NAMALWA (cell line): ENCODE data around the gene UROS.
A peak's percentile ranks its signal among the peaks of the same experiment; 100 is the strongest.

ENCODE experiments used
- DNase-seq: peaks from one replicate; pipeline ENCODE4 v3.0.0-alpha.2; 2015; ENCODE audit warnings: low spot score

The UROS gene

DNA sequence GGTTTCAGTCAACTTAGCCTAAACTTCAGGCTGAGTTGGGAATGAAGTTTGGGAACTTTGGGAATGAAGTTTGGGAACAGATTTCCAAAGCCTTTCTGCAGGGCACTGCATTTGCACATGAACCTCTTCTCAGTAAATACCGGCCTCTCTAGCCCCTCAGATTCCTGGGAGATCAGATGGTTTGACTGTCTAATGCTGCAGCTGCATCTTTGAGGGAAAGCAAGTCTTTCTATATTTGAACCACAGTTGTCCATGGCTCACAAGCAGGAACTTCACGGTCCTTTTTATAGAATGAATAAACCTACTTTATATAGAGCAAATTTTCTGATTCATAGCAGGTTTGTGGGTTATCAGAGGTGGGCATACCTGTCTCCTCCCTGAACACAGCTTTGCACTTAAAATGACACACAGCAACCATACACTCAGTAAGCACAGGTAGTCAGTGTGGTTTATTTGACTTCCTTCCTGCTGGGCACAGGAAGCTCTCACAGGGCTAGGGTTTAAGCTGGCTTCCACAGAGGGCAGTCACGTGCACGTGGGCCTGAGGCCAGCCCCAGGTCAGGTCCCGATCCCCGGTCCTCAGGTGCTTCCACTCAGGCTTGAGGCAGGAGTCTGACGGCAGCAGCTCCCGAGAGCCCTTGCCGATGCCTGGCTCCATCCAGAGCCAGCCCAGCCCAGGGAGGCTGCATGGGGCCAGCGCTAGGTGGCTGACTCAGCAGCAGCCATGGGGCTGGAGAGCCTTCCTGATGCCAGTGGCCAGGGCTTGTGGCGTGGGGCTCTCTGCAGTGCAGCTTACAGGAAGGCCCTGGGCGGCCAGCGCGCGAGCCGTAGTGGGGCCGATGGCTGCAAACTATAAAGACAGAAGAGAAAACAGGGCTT, 34.7 kb downstream of the UROS start:
- no peak for DNase-seq

DNA sequence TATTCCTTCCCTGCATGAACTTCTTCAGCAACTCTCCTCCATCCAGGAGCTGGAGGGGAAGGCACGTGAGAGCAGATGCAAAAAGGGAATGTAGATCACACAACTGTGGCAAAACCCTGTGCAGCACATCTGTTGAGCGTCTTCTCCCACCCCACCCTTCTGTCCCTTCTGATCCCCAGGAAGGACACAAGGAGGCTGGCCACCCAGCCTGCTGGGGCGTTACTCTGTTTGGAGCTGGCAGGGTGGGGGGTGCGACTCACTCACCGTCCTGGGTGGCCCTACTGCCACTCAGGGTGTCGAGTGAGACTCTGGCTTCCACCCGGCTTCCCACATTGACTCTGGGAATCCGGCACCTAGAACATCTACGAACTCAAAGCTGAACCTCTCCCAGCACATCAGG, 37.3 kb downstream of the UROS start:
- DNase-seq, result no peak

DNA sequence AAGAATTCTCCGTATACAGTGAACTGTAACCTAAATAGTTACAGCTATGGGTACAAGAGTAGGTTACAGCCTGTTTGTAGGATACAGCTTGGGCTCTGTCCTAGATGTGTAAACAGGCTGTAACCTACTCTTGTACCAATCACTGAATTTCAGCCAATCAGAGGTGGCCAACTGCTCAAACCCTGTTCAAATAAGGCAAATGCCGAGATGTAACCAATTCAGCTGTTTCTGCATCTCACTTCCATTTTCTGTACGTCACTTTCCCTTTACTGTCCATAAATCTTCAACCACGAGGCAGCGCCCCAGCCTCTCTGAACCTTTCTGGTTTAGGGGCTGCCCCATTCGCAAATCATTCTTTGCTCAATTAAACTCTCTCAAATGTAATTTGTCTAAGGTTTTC, 39.1 kb downstream of the UROS start:
- DNase-seq, result peak; percentile 21

DNA sequence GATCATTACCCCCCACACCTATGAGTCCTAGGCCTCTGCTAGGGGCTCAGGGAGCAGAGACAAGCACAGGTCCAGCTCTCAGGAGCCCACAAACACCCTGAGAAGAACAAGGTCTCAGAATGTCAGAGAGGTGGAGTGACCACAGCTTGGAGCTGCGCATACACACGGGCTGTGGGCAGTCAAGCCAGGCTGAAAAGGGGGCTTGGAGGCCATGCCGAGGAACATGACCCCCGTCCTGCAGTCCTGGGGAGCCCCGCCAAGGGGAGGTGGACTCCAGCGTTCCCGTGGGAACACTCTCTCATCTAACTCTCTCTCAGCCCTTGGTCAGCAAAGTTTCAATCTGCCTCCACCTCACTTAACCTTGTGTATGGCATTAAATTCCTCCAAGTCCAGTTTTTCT, 39.6 kb downstream of the UROS start:
- DNase-seq, result no peak

DNA sequence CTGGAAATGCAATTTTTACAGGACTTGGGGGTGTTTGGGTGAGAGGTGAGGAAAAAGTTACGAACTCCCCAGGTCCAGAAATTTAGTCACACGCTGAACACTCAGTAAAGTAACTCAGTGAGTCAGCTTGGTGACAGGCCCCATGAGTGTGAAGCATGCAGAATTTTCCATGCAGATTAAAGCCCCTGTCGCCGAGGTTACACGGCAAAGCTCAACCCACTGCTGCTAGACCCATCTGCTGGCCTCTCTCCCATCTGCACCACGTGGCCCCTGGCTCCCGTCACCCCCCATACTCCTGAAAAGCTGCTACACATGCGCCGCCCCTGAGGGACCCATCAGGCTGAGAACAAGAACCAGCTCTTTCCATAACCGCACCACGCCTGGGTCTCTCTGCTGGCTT, 40.4 kb downstream of the UROS start:
- DNase-seq, result no peak

DNA sequence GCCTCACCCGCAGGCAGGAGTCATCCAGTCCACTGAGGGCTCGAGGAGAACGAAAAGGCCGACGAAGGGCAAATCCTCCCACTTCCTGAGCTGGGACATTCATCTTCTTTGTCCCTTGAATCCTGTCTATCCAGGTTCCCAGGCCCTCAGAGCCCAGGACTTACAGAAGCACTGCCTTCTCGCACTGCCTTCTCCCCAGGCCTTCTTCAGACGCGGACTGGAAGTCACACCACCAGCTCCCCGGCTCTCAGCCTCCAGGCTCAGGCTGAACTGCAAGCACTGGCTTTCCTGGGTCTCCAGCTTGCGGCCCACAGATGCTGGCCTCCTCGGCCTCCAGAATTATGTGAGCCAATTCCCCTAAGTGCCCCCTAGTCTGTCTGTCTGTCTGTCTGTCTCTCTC, 41.0 kb downstream of the UROS start:
- DNase-seq, result no peak

DNA sequence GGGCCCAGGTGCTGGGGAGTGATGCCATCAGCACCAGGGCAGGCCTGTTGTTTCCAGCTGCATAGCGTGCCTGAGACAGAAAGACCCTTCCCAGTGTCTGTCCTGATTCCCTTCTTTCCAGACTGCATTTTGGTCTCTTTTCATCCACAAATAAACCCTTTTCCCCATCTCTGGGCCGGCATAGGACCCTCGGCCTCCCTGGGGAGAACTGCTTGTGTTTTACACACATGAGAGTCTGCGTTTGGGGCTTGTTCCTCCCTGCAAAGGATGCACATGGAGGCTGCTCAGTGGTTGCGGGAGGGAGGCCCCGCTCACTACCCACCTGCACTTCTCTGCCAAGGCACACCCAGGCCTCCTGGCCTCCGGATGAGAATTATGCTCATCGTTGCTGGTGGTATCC, 41.7 kb downstream of the UROS start:
- no peak for DNase-seq

DNA sequence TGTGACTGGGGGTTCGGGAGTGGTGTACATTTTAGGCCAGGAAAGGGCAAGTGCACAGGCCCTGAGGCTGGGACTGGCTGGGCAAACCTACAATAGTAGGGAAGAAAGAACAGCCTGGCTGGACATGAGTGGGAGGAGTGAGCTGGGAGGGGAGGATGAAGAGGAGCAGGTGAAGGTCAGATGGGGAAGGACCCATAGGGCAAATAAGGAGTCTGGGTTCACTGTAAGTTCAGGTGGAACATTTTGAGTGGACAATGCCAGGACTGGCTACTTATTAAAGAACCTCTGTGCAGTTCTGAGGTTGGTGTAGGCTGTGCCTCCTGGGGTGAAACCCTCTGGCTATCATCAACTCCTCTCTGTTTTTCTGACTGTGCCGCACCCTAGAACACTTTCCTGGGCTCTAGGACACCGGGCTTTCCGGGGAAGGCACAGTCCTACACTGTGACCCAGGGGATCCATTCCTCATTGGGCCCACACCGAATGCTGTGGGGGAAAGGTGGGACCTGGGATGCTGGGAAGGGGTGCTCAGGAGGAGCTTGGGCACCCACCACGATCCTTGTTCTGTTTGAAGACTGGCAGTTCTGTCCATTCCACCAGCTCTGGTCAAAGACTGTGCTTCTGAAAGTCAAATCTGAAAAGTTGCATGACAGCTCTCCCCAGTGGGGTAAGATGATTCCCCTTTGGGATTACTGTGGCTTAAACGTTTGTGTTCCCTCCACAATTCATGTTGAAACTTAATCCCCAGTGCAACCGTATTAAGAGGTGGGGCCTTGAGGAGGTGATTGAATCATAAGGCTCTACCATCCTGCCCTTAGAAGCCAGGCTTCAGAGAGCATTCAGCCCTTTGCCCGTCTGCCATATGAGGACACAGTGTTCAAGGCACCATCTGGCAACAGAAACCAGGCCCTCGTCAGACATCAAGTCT, 43.4 kb downstream of the UROS start:
- no peak for DNase-seq

DNA sequence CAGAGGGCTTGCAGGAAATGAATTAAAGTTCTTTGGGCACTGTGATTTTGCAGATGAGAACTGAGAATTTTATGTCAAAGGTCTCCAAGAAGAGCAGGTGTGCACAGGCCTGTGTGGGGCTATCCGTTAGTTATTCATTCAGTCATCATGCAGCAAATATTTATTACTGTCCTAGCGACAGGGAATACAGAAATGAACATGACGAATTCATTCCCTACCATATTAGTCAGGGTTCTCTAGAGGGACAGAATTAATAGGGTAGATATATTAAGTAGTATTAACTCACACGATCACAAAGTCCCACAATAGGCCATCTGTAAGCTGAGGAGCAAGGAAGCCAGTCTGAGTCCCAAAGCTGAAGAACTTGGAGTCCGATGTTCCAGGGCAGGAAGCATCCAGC, 44.5 kb downstream of the UROS start:
- DNase-seq, result no peak

DNA sequence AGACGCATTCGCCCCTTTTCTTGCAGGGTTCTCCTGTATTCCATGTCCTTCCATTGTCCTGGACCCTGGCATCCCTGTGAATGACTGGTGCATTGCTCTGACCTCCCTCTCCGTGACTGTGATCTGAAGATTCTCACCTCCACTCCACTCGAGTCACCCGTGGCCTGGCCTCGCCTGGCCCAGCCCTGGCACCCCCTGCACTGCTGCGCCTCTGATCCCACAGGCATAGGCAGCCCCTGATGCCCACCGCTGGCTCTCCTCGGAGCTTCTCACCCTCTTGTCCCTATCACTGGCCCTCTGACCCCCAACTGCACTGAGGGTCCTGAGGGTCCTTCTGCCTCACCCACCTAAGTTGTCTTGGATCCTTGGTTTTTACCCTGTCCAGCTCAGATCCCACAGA, 45.3 kb downstream of the UROS start:
- no peak for DNase-seq

DNA sequence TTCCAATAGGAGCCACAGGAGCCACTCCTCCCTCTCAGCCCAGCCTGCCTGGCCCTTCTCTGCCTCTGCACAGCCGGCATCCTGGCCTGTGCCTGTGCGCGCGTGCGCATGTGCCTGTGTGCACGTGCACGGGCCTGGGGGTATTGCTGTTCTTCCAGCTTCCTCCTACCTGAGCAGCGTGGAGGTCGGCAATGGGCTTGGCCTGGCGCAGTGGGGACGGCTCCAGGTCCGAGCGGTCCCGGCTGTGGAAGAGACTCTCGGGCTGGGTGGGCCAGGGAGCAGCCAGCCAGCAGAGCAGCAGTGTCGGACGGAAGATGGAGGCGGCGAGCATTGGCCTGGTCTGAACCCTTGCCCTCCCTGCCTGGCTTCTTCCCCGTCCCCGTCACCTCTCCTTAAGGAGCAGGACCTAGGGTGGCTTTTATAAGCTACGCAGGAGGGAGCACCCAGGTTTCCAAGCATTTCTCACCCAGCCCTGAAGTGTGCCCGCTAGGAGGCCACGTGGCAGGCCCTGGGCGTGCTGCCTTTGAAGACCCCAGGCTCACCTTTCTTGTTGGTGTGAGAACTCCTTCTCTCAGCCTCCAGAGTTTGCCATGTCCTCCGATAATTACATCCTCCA, 47.5 kb downstream of the UROS start, which contains the start of gene MMP21:
Gene MMP21, minus strand, starts transcription at position 331 of the 616 bp plus-strand sequence. Its CDS starts 0 bp downstream, at position 331.
- no peak for DNase-seq

DNA sequence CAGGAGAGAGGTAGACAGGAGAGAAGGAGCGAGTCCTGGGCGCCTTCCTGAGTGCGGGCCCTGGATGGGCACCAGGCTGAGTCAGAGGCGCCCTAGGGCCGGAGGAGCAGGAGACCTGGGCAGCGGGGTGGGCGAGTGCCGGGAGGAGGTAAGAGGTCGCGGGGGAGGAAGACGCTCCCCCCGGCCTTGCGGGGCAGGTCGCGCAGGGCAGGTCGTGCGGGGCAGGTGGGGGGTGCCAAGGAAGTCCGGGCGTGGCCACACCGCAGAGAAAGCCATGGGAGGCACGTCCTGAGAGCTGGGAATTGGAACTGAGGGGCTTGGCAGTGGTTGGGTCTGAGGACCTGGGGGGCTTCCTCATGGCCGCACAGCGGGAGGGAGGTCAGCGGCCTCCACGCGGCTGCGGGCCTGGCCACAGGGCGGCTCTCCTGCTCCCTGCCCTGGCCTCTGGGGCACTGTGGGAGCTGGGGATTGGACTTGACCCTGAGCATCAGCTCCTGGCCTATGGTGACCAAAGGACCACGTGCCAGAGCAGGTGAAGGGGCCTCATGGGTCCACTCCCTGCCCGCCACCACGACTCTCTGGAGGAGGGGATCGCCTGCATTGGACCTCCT, 48.4 kb downstream of the UROS start:
- DNase-seq, result no peak

DNA sequence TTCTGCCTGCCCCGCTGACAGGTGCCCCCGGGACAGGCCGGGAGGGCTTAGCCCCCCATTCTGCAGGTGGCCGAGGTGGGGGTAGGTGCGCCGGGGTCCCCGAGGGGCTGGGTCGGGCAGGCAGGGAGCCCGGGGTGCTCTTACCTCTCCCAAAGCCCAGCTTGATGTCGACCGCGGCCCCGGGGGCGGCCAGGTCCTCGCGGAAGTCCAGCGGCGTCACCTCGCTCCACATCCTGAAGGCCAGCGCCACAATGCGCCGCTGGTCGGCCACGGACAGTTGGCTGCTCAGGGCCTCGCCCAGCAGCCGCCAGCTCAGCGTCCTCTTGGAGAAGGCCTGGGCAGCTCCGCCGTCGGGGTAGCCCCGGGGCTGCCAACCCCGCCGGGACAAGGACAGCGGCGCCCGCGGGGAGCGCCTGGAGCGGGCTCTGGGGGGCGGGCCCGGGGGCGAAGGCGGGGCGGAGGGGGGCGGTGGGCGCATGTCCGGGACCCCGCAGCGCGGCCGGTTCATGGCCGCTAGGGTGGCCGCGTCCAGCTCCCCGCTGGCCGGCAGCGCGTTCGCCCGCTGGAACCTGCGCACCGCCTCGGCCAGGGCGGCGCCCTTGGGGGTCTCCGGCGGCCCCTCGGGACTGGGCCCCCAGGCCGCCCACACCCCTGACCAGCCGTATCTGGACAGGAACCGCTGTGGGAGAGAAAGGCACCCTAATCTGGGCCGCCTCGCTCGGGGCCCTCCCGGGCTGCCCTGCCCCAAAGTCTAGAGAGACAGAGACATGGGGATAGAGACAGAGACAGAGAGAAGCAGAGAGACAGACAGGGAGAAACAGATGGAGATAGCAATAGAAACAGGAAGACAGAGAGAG, 49.1 kb downstream of the UROS start:
- DNase-seq, result no peak

DNA sequence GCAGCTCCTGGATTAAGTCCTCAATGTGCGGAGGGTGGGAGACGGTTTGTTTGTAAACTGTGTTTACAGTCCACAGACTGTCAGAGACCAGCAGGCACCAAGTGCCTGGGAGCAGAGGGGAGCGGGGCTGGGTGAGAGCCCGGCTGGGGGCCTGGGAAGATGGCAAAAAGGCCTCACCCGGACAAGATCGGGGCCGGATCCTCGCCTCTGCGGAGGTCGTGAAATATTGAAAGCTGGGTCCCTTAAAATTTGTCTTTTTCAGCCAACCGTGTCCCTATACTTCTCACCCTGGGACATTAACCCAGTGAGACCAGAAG, 50.2 kb downstream of the UROS start:
- no peak for DNase-seq

DNA sequence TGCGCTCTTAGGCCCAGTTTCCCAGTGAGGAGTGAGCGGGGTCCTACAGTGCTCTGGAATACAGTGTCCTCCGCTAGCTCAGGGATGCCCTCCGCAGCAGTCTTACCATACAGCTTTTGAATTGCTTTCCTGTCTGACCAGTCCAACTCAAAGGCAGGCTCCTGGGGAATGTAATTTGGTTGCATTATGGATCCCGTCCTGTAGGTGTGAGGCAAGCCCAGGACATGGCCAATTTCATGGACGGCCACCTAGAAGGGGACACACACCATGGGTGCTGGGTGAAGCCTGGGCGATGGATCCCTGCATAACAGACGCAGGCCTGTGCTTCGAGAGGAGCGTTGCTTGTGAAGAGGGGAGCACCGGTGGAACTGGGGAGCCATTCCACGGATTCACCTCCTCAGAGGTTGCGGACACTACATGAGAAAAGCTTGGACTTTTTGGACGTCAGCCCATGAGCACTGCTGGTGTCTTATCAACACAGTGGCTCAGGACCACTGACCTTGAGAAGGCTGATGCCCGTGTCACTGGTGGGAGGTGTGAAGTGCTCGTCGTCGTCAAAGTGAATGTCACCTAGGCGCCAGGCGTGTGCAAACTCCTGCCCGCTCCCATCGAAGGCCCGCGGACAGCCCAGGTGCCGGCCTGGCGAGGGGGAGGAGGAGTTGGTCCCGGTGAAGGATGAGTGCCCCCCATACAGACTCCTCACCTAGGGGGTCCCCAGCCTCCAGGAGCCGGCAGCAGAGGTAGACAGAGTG, 50.8 kb downstream of the UROS start:
- DNase-seq, result no peak

DNA sequence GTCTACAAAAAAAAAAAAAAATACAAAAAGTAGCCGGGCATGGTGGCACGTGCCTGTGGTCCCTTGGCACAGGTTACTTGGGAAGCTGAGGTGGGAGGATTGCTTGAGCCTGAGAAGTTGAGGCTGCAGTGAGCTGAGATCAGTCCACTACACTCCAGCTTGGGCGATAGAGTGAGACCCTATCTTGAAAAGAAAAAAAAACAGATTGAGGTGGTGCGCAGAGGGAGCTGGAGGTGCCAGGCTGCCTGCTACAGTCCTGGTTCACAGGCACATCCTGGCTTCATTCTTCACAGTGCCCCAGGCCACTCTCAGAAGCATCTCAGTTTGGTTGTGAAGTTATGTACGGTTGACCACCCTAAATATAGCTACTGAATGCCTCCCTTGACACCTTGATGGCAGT, 52.2 kb downstream of the UROS start:
- DNase-seq, result no peak

DNA sequence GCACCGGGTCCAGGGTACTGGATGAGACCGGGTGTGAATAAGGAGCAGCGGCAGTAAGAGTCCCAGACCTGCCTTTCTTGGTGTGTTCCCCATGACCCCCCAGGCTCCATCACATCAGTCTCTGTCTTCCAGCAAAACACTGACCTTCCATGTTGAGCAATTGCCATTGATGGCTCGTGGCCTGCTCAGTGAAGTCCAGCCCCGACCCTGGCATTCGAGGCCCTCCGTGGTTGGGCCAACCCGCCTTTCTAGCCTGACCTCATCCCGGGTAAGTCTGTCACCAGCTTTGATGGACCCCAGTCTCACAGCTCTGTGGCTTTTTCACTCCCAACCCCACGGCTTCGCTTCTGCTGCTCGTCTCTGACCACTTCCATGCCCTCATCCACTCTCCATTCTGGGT, 53.9 kb downstream of the UROS start:
- no peak for DNase-seq

DNA sequence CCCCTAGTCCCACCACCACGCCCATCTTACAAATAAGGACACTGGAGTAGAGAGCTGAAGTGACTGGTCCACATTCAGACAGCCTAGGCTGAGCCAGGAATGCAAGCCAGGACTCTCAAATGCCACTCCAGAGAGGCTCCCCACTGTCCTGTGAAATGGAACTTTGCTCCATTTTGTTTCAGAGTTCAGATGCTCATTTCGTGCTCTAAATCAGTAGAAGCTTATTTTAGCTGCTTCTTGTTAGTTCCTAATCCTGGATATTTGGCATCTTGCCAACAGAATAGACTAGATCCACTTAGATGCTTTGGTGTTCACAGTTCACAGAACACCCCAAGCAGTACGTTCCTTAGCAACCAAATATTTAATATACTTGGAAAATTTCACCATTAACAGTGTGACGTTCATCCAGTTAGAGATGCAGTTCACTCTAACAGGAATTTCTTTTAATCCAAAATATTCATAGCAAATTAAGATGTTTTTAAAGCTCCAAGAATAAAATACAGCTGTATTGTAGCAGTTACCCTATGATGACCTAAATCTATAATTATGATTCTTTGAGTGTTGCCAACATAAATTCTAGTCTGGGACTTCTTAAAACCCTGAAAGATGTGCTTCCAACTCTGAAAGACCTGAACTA, 54.7 kb downstream of the UROS start:
- DNase-seq, result peak; percentile 11

DNA sequence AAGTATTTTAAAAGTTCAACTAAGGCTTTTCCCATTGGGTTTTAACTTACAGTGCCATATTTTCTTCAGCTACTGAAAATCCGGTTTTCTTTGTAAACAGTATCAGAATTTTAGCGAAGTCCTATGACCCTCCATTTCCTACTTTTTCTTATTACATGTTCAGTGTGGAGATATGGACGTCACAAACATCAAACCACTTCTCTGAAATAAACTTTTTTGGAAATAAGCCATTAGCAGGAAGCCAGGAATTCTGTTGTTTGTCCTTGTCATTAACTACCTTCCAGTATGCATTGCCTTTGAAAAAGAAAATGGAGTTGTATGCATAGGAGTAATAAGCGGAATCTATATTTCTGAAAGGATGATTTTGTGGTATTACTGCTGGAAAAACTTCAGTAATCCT, 56.5 kb downstream of the UROS start:
- DNase-seq, result no peak

DNA sequence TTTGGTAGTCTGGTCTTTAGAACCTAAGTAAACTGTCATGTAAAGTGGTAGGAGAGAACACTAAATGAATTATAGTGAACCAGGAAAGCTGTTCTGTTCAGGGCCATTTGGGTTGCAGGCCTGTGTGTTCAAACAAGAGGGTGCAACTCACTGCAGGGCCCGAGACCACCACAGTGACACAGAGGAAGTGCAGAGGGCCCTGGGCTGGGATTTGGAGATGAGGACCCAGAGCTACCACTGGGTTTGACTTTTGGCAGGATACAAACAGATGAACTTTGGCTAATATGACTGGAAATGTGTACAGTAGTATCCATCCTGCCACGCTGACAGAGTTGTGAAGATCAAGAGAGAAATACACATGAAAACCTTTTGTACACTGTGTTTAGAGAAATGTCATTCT, 57.2 kb downstream of the UROS start:
- no peak for DNase-seq
